HCT116 (cell line): Measurements from ENCODE around the gene GRIN1. TPM values are rescaled to one million over a fixed set of nuclear protein-coding genes. Genes with fewer than 3 reads are reported as not detected.

Source experiments
- ATAC-seq: fragments of 200-7000 bp; cut with Tn5 transposase; 2 replicates; pipeline ENCODE4 v1.9.1; 2020; ENCODE audit warnings: mild to moderate bottlenecking, moderate library complexity
- BruUV-seq: library from RNA; stranded (reverse); fragments of 400-500 nt; replicated peaks from 2 replicates; lab custom pipeline; 2021; lab: Mats Ljungman, UMichigan
- CTCF ChIA-PET: fragments of 300-600 bp; sonication (Branson Sonifier 250); formaldehyde crosslinking; loops from one replicate; lab custom pipeline; 2021; ENCODE audit warnings: antibody characterized with exemption; lab: Charles Lee
- POLR2A ChIA-PET: fragments of 300-600, 350-600 bp; sonication (Branson Sonifier 250); formaldehyde crosslinking; loops from one replicate; lab custom pipeline; 2021; ENCODE audit warnings: antibody characterized with exemption; lab: Charles Lee
- RAD21 ChIA-PET, 2 experiments: fragments of 300-600 bp; sonication (Branson Sonifier 250); formaldehyde crosslinking; loops; one replicate each; lab custom pipeline; 2023; ENCODE audit warnings: low total read pairs in 2 of 2; ENCODE audit not compliant: uncharacterized antibody in 2 of 2, unreplicated experiment in 2 of 2, low non-redundant PET in 1 of 2; lab: Charles Lee
- DNase-seq: peaks from one replicate; pipeline ENCODE4 v3.0.0-alpha.2; 2010; ENCODE audit warnings: low read depth, low spot score
- H2AFZ ChIP-seq: fragments of 200-600 bp; shearing (Covaris generic), sonication (generic); 2 replicates; pipeline ENCODE4 v1.6.1; 2017; ENCODE audit warnings: low read depth, mixed run types, mixed read lengths, antibody characterized with exemption, low read length; ENCODE audit not compliant: poor library complexity, severe bottlenecking
- H3K27ac ChIP-seq: 2 replicates; pipeline ENCODE4 v1.5.1; 2012; ENCODE audit warnings: low read depth, low read length
- H3K27me3 ChIP-seq: fragments of 200-600 bp; sonication (generic); 2 replicates; pipeline ENCODE4 v1.6.1; 2016; ENCODE audit warnings: mixed run types, low read length, mixed read lengths; ENCODE audit not compliant: insufficient read depth
- H3K36me3 ChIP-seq, 2 experiments: fragments of 200-500 bp in 1 of 2; fragments of 200-600 bp in 1 of 2; sonication (Bioruptor generic) in 1 of 2; sonication (generic) in 1 of 2; 2 replicates each; pipeline versions ENCODE4 v1.5.1 to v1.6.1; 2014 to 2016; ENCODE audit warnings: low read length in 2 of 2, inconsistent platforms in 1 of 2, mixed read lengths in 1 of 2, mixed run types in 1 of 2; ENCODE audit not compliant: insufficient read depth in 2 of 2, control insufficient read depth in 1 of 2
- H3K4me1 ChIP-seq, 2 experiments: fragments of 200-600 bp in 1 of 2; sonication (generic) in 1 of 2; 2 replicates each; pipeline versions ENCODE4 v1.5.1 to v1.6.1; 2012 to 2017; ENCODE audit warnings: low read length in 2 of 2, inconsistent platforms in 1 of 2, mild to moderate bottlenecking in 1 of 2, mixed read lengths in 1 of 2, mixed run types in 1 of 2, moderate library complexity in 1 of 2; ENCODE audit not compliant: insufficient read depth in 2 of 2, control insufficient read depth in 1 of 2
- H3K4me2 ChIP-seq: fragments of 200-600 bp; sonication (generic); 2 replicates; pipeline ENCODE4 v1.6.1; 2017; ENCODE audit warnings: mixed run types, low read length, mixed read lengths
- H3K4me3 ChIP-seq, 2 experiments: fragments of 200-600 bp in 1 of 2; sonication (generic) in 1 of 2; replicated peaks in 1 of 2; 2 replicates each; pipeline ENCODE4 v1.5.1; 2011 to 2016; ENCODE audit warnings: low read length in 2 of 2, control low read depth in 1 of 2, low read depth in 1 of 2, mild to moderate bottlenecking in 1 of 2, mixed read lengths in 1 of 2, mixed run types in 1 of 2
- H3K79me2 ChIP-seq: fragments of 200-600 bp; sonication (generic); 2 replicates; pipeline ENCODE4 v1.6.1; 2017; ENCODE audit warnings: mild to moderate bottlenecking, mixed run types, low read length, moderate library complexity, mixed read lengths; ENCODE audit not compliant: insufficient read depth
- H3K9ac ChIP-seq: fragments of 200-600 bp; sonication (generic); 2 replicates; pipeline ENCODE4 v1.6.1; 2016; ENCODE audit warnings: low read length, mixed read lengths
- H3K9me2 ChIP-seq: fragments of 200-600 bp; sonication (generic), shearing (Covaris generic); 2 replicates; pipeline ENCODE4 v1.6.1; 2017; ENCODE audit warnings: mixed run types, mild to moderate bottlenecking, moderate library complexity; ENCODE audit not compliant: insufficient read depth
- H3K9me3 ChIP-seq, 2 experiments: fragments of 200-500 bp in 1 of 2; fragments of 200-600 bp in 1 of 2; sonication (Bioruptor generic) in 1 of 2; sonication (generic) in 1 of 2; 2 replicates each; pipeline ENCODE4 v1.6.1; 2014 to 2017; ENCODE audit warnings: low read length in 2 of 2, mixed read lengths in 2 of 2, inconsistent platforms in 1 of 2, low read depth in 1 of 2, mild to moderate bottlenecking in 1 of 2, mixed run types in 1 of 2, moderate library complexity in 1 of 2; ENCODE audit not compliant: control insufficient read depth in 1 of 2, insufficient read depth in 1 of 2
- H4K20me1 ChIP-seq: fragments of 200-600 bp; sonication (generic), shearing (Covaris generic); 2 replicates; pipeline ENCODE4 v1.6.1; 2017; ENCODE audit warnings: mixed run types, mild to moderate bottlenecking, moderate library complexity; ENCODE audit not compliant: insufficient read depth
- ATF3 ChIP-seq: IDR thresholded peaks from 2 replicates; pipeline ENCODE4 v1.6.1; 2012
- CBX3 ChIP-seq: IDR thresholded peaks from 2 replicates; pipeline ENCODE4 v1.6.1; 2012; ENCODE audit warnings: low read depth
- CTCF ChIP-seq, 3 experiments: fragments of 200-600 bp in 1 of 3; sonication (generic) in 1 of 3; IDR thresholded peaks in 2 of 3; conservative IDR thresholded peaks in 1 of 3; 2 replicates each; pipeline ENCODE4 v1.5.1; 2012 to 2017; ENCODE audit warnings: low read depth in 2 of 3, low read length in 2 of 3, antibody characterized with exemption in 1 of 3, borderline replicate concordance in 1 of 3, control low read depth in 1 of 3, mild to moderate bottlenecking in 1 of 3, mixed read lengths in 1 of 3, mixed run types in 1 of 3, moderate library complexity in 1 of 3; ENCODE audit not compliant: insufficient read depth in 1 of 3
- ELF1 ChIP-seq: IDR thresholded peaks from 2 replicates; pipeline ENCODE4 v1.6.1; 2012; ENCODE audit warnings: low read depth, borderline replicate concordance
- EZH2phosphoT487 ChIP-seq: fragments of 200-600 bp; IDR thresholded peaks from 2 replicates; pipeline ENCODE4 v1.6.1; 2018; ENCODE audit warnings: antibody characterized with exemption, borderline replicate concordance
- POLR2AphosphoS5 ChIP-seq: IDR thresholded peaks from 2 replicates; pipeline ENCODE4 v1.6.1; 2011; ENCODE audit warnings: mild to moderate bottlenecking, low read depth, low read length, moderate library complexity
- RAD21 ChIP-seq: IDR thresholded peaks from 2 replicates; pipeline ENCODE4 v1.6.1; 2012; ENCODE audit warnings: low read depth, mild to moderate bottlenecking
- REST ChIP-seq: IDR thresholded peaks from 2 replicates; pipeline ENCODE4 v1.6.1; 2012; ENCODE audit warnings: low read depth
- SIN3A ChIP-seq: IDR thresholded peaks from 2 replicates; pipeline ENCODE4 v1.6.1; 2012; ENCODE audit warnings: low read depth
- SRF ChIP-seq: IDR thresholded peaks from 2 replicates; pipeline ENCODE4 v1.6.1; 2012; ENCODE audit warnings: low read depth
- YY1 ChIP-seq: IDR thresholded peaks from 2 replicates; pipeline ENCODE4 v1.6.1; 2011; ENCODE audit warnings: low read length, low read depth, moderate library complexity, mild to moderate bottlenecking; ENCODE audit not compliant: insufficient replicate concordance; ENCODE audit errors: extremely low read depth
- ZBTB33 ChIP-seq: IDR thresholded peaks from 2 replicates; pipeline ENCODE4 v1.6.1; 2011; ENCODE audit warnings: mild to moderate bottlenecking, low read length, moderate library complexity; ENCODE audit not compliant: insufficient replicate concordance; ENCODE audit errors: extremely low read depth
- intact Hi-C: fragments of 100-400 bp; cut with micrococcal nuclease; formaldehyde crosslinking; loops from 2 replicates; pipeline ENCODE4 v1.10.0; 2022
- total RNA-seq: library from RNA; stranded (reverse); gene quantifications from one replicate; pipeline ENCODE4 v1.2.1, GENCODE V29; 2021; ENCODE audit not compliant: unreplicated experiment

The GRIN1 gene
- total RNA-seq, 1 experiment from 2014 or later: 23.1 TPM

GRCh38 chr9:137206602-137207001 lies 67.6 kb downstream of the GRIN1 start:
- Histone ChIP-seq H2AFZ (no peak overlapping the region), H3K79me2 (peaks cover 55% of the 10 kb centered on the region), H4K20me1 (no peaks in the 10 kb centered on the region), H3K36me3 (peaks cover 0 to 13% of the 10 kb centered on the region in 2 experiments; a peak in 2 of 4 replicates), H3K27me3 (no peaks in the 10 kb centered on the region), H3K9me3 (no peaks in the 10 kb centered on the region), H3K4me2 (peak overlapping the region; percentile 93), H3K27ac (peak overlapping the region; percentile 78; the same call in 1 of the 2 replicates), H3K4me1 (peaks cover 20 to 28% of the 10 kb centered on the region in 2 experiments), H3K9me2 (no peaks in the 10 kb centered on the region), H3K9ac (peak overlapping the region; percentile 95), H3K4me3 (peak overlapping the region; percentile 91 to 98)
- DNase-seq (no peak), ATAC-seq (no peak)
- ChIA-PET POLR2A (no interaction called here), RAD21 (no interaction called here), CTCF (interaction anchor here (0.6 kb wide), 1 partner anchor 76 kb away, joined by 3 read pairs; no protein-coding TSS in a partner anchor)
- intact Hi-C loops: no loop called here
- no TSS peak for BruUV-seq
- TF ChIP-seq CBX3: no peak
- TF ChIP-seq ATF3: no peak
- TF ChIP-seq EZH2phosphoT487: no peak
- no peak for TF ChIP-seq REST
- no peak for TF ChIP-seq ELF1
- TF ChIP-seq CTCF (IDR thresholded peaks at IDR 0.05 in 2 of 3, conservative IDR thresholded peaks at IDR 0.05 in 1 of 3; ENCODE audit: borderline replicate concordance in 1 of 3, insufficient read depth in 1 of 3, low read depth in 2 of 3, low read length in 2 of 3): no peak
- TF ChIP-seq POLR2AphosphoS5: no peak
- no peak for TF ChIP-seq YY1
- TF ChIP-seq RAD21: no peak
- TF ChIP-seq SIN3A: no peak
- no peak for TF ChIP-seq ZBTB33
- TF ChIP-seq SRF: no peak
